CD4-positive, alpha-beta T cell (primary cell): Measurements from ENCODE around the gene MAP1B. TPM values are rescaled to one million over a fixed set of nuclear protein-coding genes. Genes with fewer than 3 reads are reported as not detected.

Experiments
- ATAC-seq: fragments of 200-7000 bp; cut with Tn5 transposase; one replicate; pipeline ENCODE4 v1.10.0; 2022; ENCODE audit warnings: mild to moderate bottlenecking; ENCODE audit not compliant: poor library complexity
- CTCF ChIA-PET: fragments of 350-600 bp; sonication (Branson Sonifier 250); formaldehyde crosslinking; loops from one replicate; lab custom pipeline; 2021; ENCODE audit warnings: antibody characterized with exemption, inconsistent platforms; lab: Charles Lee
- POLR2A ChIA-PET: fragments of 350-600 bp; sonication (Branson Sonifier 250); formaldehyde crosslinking; loops from one replicate; lab custom pipeline; 2021; ENCODE audit warnings: antibody characterized with exemption, inconsistent platforms; lab: Charles Lee
- DNase-seq, 14 experiments: peaks; one replicate each; pipeline ENCODE4 v3.0.0-alpha.2; 2013 to 2020; ENCODE audit warnings: mixed read lengths in 2 of 14
- H3K27ac ChIP-seq, 2 donors: one replicate each; pipeline versions ENCODE4 v1.5.1 to v1.7.0; 2013; ENCODE audit warnings: low read length in 2 of 2, low read depth in 1 of 2, mild to moderate bottlenecking in 1 of 2
- H3K27me3 ChIP-seq, 2 experiments: 1 replicate in 1 of 2; 2 replicates in 1 of 2; pipeline versions ENCODE4 v1.6.1 to v1.7.0; 2013; ENCODE audit warnings: low read length in 2 of 2, control low read depth in 1 of 2, mild to moderate bottlenecking in 1 of 2, moderate library complexity in 1 of 2; ENCODE audit not compliant: insufficient read depth in 2 of 2, control insufficient read depth in 1 of 2
- H3K36me3 ChIP-seq: one replicate; pipeline ENCODE4 v1.6.1; 2013; ENCODE audit warnings: low read length, control low read depth; ENCODE audit not compliant: insufficient read depth
- H3K4me1 ChIP-seq: one replicate; pipeline ENCODE4 v1.6.1; 2013; ENCODE audit warnings: low read length, control low read depth; ENCODE audit not compliant: insufficient read depth
- H3K4me3 ChIP-seq: one replicate; pipeline ENCODE4 v1.5.1; 2013; ENCODE audit warnings: mild to moderate bottlenecking, low read length, moderate library complexity
- H3K9me3 ChIP-seq, 2 experiments: 1 replicate in 1 of 2; 2 replicates in 1 of 2; pipeline versions ENCODE4 v1.6.1 to v1.7.0; 2013; ENCODE audit warnings: low read length in 2 of 2, mild to moderate bottlenecking in 2 of 2, control low read depth in 1 of 2, moderate library complexity in 1 of 2; ENCODE audit not compliant: control insufficient read depth in 1 of 2, insufficient read depth in 1 of 2
- H3K27ac Mint-ChIP-seq: one replicate; pipeline ENCODE4 v1.8.0; 2020; ENCODE audit warnings: mixed read lengths
- H3K27me3 Mint-ChIP-seq: one replicate; pipeline ENCODE4 v1.8.0; 2021; ENCODE audit warnings: mixed read lengths
- H3K36me3 Mint-ChIP-seq: one replicate; pipeline ENCODE4 v1.8.0; 2021; ENCODE audit warnings: low read depth, mixed read lengths
- H3K4me1 Mint-ChIP-seq: one replicate; pipeline ENCODE4 v1.8.0; 2021; ENCODE audit warnings: low read depth, mixed read lengths
- H3K4me3 Mint-ChIP-seq: one replicate; pipeline ENCODE4 v1.8.0; 2020; ENCODE audit warnings: mild to moderate bottlenecking, mixed read lengths
- H3K9me3 Mint-ChIP-seq: one replicate; pipeline ENCODE4 v1.8.0; 2020; ENCODE audit warnings: mixed read lengths
- intact Hi-C, 2 experiments: fragments of 100-400 bp; cut with DNase I in 1 of 2; cut with micrococcal nuclease in 1 of 2; formaldehyde crosslinking; loops; one replicate each; pipeline versions ENCODE4 v1.15.1 to v1.9.0; 2023 to 2025; cut with DNase I, micrococcal nuclease
- total RNA-seq, 174 experiments: library from RNA in 2 of 174; stranded (reverse) in 2 of 174; gene quantifications; one replicate each; pipeline ENCODE4 v1.2.3 and lab custom pipeline; 2021 to 2026
- TF ChIP-seq, protein P1 (sequence below): fragments of 200-600 bp; IDR thresholded peaks from one replicate; pipeline ENCODE4 v1.8.0; 2022; ENCODE audit warnings: antibody characterized with exemption, mild to moderate bottlenecking

MAP1B gene
- total RNA-seq, 2 experiments from 2014 or later: 0.03 to 0.06 TPM

DNA sequence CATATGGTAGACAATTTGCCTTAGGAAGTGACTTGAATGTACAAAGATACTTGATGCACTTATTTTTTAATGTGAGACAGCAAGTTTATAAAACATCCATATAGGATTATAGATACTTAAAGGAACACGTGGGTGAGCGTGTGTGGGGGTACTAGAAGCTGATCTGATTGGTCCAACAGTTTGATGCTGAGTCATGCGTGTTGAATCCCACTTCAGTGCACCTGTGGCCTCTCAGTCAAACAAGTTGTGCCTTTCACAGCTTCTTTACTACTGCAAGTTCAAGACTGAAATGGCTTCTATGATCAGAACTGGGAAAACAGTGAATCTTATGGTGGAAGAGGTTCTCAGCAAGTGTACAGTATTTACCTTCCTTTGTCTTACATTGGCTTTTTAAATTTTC is 98.9 kb downstream of the MAP1B start:
- Mint-ChIP-seq H3K4me1 (no peaks in the 10 kb centered on the region), H3K36me3 (no peaks in the 10 kb centered on the region), H3K27me3 (no peaks in the 10 kb centered on the region), H3K27ac (no peak overlapping the region), H3K4me3 (no peak overlapping the region), H3K9me3 (no peaks in the 10 kb centered on the region)
- TF ChIP-seq, protein P1, sequence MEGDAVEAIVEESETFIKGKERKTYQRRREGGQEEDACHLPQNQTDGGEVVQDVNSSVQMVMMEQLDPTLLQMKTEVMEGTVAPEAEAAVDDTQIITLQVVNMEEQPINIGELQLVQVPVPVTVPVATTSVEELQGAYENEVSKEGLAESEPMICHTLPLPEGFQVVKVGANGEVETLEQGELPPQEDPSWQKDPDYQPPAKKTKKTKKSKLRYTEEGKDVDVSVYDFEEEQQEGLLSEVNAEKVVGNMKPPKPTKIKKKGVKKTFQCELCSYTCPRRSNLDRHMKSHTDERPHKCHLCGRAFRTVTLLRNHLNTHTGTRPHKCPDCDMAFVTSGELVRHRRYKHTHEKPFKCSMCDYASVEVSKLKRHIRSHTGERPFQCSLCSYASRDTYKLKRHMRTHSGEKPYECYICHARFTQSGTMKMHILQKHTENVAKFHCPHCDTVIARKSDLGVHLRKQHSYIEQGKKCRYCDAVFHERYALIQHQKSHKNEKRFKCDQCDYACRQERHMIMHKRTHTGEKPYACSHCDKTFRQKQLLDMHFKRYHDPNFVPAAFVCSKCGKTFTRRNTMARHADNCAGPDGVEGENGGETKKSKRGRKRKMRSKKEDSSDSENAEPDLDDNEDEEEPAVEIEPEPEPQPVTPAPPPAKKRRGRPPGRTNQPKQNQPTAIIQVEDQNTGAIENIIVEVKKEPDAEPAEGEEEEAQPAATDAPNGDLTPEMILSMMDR: no peak
- CTCF ChIA-PET: no interaction called here
- ATAC-seq (no peak), DNase-seq (no peak)
- no peak overlapping the region for H3K4me3 ChIP-seq
- H3K27me3 ChIP-seq: no peaks in the 10 kb centered on the region
- intact Hi-C loops: no loop called here
- POLR2A ChIA-PET: no interaction called here
- H3K36me3 ChIP-seq: no peaks in the 10 kb centered on the region
- no peak overlapping the region for H3K27ac ChIP-seq
- no peaks in the 10 kb centered on the region for H3K9me3 ChIP-seq
- no peaks in the 10 kb centered on the region for H3K4me1 ChIP-seq

DNA sequence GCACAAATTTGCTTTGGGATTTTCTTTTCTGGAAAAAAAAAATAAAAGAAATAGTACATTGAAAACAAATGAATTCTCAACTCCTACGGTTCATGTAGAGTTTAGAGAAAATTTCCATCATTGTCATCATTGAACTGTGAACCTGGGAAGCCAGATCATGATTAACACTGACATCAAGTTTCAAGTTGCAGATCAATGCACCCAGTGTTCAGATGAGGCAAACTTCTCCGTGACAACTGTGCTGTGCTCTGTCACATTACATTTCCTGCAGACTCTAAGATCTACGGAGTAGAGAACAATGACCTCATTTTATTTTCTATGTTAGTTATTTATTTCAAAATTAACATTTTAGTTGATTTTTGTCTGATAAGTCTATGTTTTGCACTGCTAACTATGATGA is 99.7 kb downstream of the MAP1B start:
- H3K4me3 Mint-ChIP-seq: no peak overlapping the region
- Histone ChIP-seq H3K9me3 (no peaks in the 10 kb centered on the region), H3K4me3 (no peak overlapping the region), H3K27ac (no peak overlapping the region), H3K4me1 (no peaks in the 10 kb centered on the region), H3K36me3 (no peaks in the 10 kb centered on the region), H3K27me3 (no peaks in the 10 kb centered on the region)
- no peaks in the 10 kb centered on the region for H3K36me3 Mint-ChIP-seq
- no peak overlapping the region for H3K27ac Mint-ChIP-seq
- ChIA-PET POLR2A (no interaction called here), CTCF (no interaction called here)
- intact Hi-C loops: no loop called here
- H3K4me1 Mint-ChIP-seq: no peaks in the 10 kb centered on the region
- H3K27me3 Mint-ChIP-seq: no peaks in the 10 kb centered on the region
- TF ChIP-seq, protein P1: no peak
- ATAC-seq (no peak), DNase-seq (no peak)
- no peaks in the 10 kb centered on the region for H3K9me3 Mint-ChIP-seq

DNA sequence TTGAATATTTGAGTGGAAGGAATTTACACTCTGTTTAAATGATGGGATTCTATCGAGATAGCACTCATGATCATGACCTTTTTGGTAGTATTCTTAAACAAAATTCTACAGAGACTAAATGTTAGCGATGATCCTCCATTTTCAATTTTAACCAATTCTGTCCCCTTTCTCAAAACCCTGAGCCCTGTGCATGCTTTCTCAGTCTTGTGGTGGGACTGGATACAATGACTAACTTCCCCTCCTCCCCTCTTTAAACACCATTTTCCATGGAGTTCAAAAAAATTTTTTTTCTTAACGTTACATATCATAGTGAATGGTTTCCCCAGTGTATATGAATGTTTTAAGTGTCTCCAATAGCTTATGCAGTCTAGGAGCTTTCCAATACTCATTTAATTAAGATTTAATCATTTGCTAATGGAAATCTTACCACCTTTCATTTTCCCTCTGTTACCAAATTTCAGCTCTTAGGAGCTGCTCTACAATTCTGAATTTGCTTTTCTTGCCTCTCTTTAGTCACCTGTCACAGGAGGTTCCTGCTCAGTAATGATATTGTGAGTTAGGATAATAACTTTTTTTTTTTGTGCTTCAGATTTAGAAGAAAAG is 101.2 kb downstream of the MAP1B start:
- ATAC-seq: no peak
- Histone ChIP-seq H3K4me1 (no peaks in the 10 kb centered on the region), H3K9me3 (no peaks in the 10 kb centered on the region), H3K4me3 (no peak overlapping the region), H3K27me3 (no peaks in the 10 kb centered on the region), H3K36me3 (no peaks in the 10 kb centered on the region), H3K27ac (no peak overlapping the region)
- no peaks in the 10 kb centered on the region for H3K36me3 Mint-ChIP-seq
- H3K27me3 Mint-ChIP-seq: no peaks in the 10 kb centered on the region
- intact Hi-C loops: no loop called here
- ChIA-PET POLR2A (no interaction called here), CTCF (interaction anchor here (1.3 kb wide), 1 partner anchor 9 kb away, joined by 3 read pairs; no protein-coding TSS in a partner anchor)
- no peak for DNase-seq
- H3K4me1 Mint-ChIP-seq: no peaks in the 10 kb centered on the region
- no peaks in the 10 kb centered on the region for H3K9me3 Mint-ChIP-seq
- no peak overlapping the region for H3K4me3 Mint-ChIP-seq
- H3K27ac Mint-ChIP-seq: no peak overlapping the region
- TF ChIP-seq, protein P1: no peak
